Stimulated activated naive B cell treated with anti-CD40 and anti-IgM and Interleukin-4, amounts not matched to agents 10 μg/mL and 1 μg/mL and 100 μg/mL, for 72 hours (primary cell): ENCODE measurements around the gene TTC7B.

Experiments
- ATAC-seq, 2 donors: fragments of 150-1000 bp; cut with Tn5 transposase; replicated peaks; 2 replicates each; pipeline ENCODE4 v1.10.0; 2021; ENCODE audit warnings: moderate library complexity in 1 of 2
- DNase-seq: peaks from one replicate; pipeline ENCODE4 v3.0.0; 2021
- H3K27ac Mint-ChIP-seq: one replicate; pipeline ENCODE4 v1.8.0; 2022; ENCODE audit warnings: mild to moderate bottlenecking, mixed read lengths
- H3K27me3 Mint-ChIP-seq, 2 donors: one replicate each; pipeline ENCODE4 v1.8.0; 2022; ENCODE audit warnings: mixed read lengths in 2 of 2
- H3K36me3 Mint-ChIP-seq, 2 donors: one replicate each; pipeline ENCODE4 v1.8.0; 2022; ENCODE audit warnings: mixed read lengths in 2 of 2, mild to moderate bottlenecking in 1 of 2
- H3K4me1 Mint-ChIP-seq, 2 donors: one replicate each; pipeline ENCODE4 v1.8.0; 2022; ENCODE audit warnings: mixed read lengths in 2 of 2, mild to moderate bottlenecking in 1 of 2
- H3K4me3 Mint-ChIP-seq, 2 donors: one replicate each; pipeline ENCODE4 v1.8.0; 2022; ENCODE audit warnings: mild to moderate bottlenecking in 2 of 2, mixed read lengths in 2 of 2, moderate library complexity in 1 of 2
- H3K9me3 Mint-ChIP-seq, 2 donors: one replicate each; pipeline ENCODE4 v1.8.0; 2022; ENCODE audit warnings: mixed read lengths in 2 of 2, mild to moderate bottlenecking in 1 of 2

TTC7B gene

GRCh38 chr14:90639641-90640040 lies 176.6 kb downstream of the TTC7B start:
- Mint-ChIP-seq H3K36me3 (no peaks in the 10 kb centered on the region), H3K4me1 (no peaks in the 10 kb centered on the region), H3K9me3 (no peaks in the 10 kb centered on the region), H3K27me3 (no peaks in the 10 kb centered on the region), H3K27ac (no peak overlapping the region), H3K4me3 (no peak overlapping the region)
- no peak for ATAC-seq
- no peak for DNase-seq

- no peaks in the 10 kb centered on the region for H3K27me3 Mint-ChIP-seq
- H3K27ac Mint-ChIP-seq = no peak overlapping the region
- no peak for ATAC-seq
- DNase-seq = no peak
- no peaks in the 10 kb centered on the region for H3K9me3 Mint-ChIP-seq
- no peaks in the 10 kb centered on the region for H3K36me3 Mint-ChIP-seq
- no peak overlapping the region for H3K4me3 Mint-ChIP-seq
- peaks cover 2 to 7% of the 10 kb centered on the region in 2 donors for H3K4me1 Mint-ChIP-seq
Measured at GRCh38 chr14:90632871-90633270, 183.4 kb downstream of the TTC7B start.

GRCh38 chr14:90632451-90632850 lies 183.8 kb downstream of the TTC7B start:
- Mint-ChIP-seq H3K27ac (no peak overlapping the region), H3K36me3 (no peaks in the 10 kb centered on the region)

GRCh38 chr14:90630171-90630806 lies 185.9 kb downstream of the TTC7B start:
- no peak for DNase-seq
- Mint-ChIP-seq H3K4me1 (peaks cover 2 to 7% of the 10 kb centered on the region in 2 donors), H3K4me3 (no peak overlapping the region), H3K27me3 (no peaks in the 10 kb centered on the region), H3K9me3 (no peaks in the 10 kb centered on the region), H3K27ac (no peak overlapping the region), H3K36me3 (no peaks in the 10 kb centered on the region)
- no peak for ATAC-seq

More at GRCh38 chr14:90632451-90632850, 183.8 kb downstream of the TTC7B start:
- Mint-ChIP-seq H3K9me3 (no peaks in the 10 kb centered on the region), H3K4me3 (no peak overlapping the region), H3K27me3 (no peaks in the 10 kb centered on the region), H3K4me1 (peaks cover 2 to 7% of the 10 kb centered on the region in 2 donors)
- no peak for ATAC-seq
- DNase-seq = no peak

GRCh38 chr14:90629471-90629870 lies 186.8 kb downstream of the TTC7B start:
- DNase-seq (no peak), ATAC-seq (no peak)
- H3K36me3 Mint-ChIP-seq = no peaks in the 10 kb centered on the region
- peaks cover 2 to 7% of the 10 kb centered on the region in 2 donors for H3K4me1 Mint-ChIP-seq
- no peak overlapping the region for H3K27ac Mint-ChIP-seq
- no peaks in the 10 kb centered on the region for H3K27me3 Mint-ChIP-seq
- no peaks in the 10 kb centered on the region for H3K9me3 Mint-ChIP-seq
- H3K4me3 Mint-ChIP-seq = no peak overlapping the region

GRCh38 chr14:90628825-90629224 lies 187.4 kb downstream of the TTC7B start:
- ATAC-seq = no peak
- H3K36me3 Mint-ChIP-seq = no peaks in the 10 kb centered on the region
- H3K27me3 Mint-ChIP-seq = no peaks in the 10 kb centered on the region
- DNase-seq = no peak
- H3K4me3 Mint-ChIP-seq = no peak overlapping the region
- H3K9me3 Mint-ChIP-seq = no peaks in the 10 kb centered on the region
- H3K27ac Mint-ChIP-seq = no peak overlapping the region
- H3K4me1 Mint-ChIP-seq = peaks cover 2 to 7% of the 10 kb centered on the region in 2 donors

- no peaks in the 10 kb centered on the region for H3K27me3 Mint-ChIP-seq
- ATAC-seq (no peak), DNase-seq (no peak)
- H3K9me3 Mint-ChIP-seq = no peaks in the 10 kb centered on the region
- H3K27ac Mint-ChIP-seq = no peak overlapping the region
- no peak overlapping the region for H3K4me3 Mint-ChIP-seq
- H3K36me3 Mint-ChIP-seq = no peaks in the 10 kb centered on the region
- peaks cover 2 to 7% of the 10 kb centered on the region in 2 donors for H3K4me1 Mint-ChIP-seq
Measured at GRCh38 chr14:90627478-90627877, 188.8 kb downstream of the TTC7B start.

- no peak overlapping the region for H3K4me3 Mint-ChIP-seq
- DNase-seq (no peak), ATAC-seq (no peak)
- H3K9me3 Mint-ChIP-seq = no peaks in the 10 kb centered on the region
- H3K27ac Mint-ChIP-seq = no peak overlapping the region
- no peaks in the 10 kb centered on the region for H3K36me3 Mint-ChIP-seq
- H3K4me1 Mint-ChIP-seq = peaks cover 0 to 6% of the 10 kb centered on the region in 2 donors
- H3K27me3 Mint-ChIP-seq = no peaks in the 10 kb centered on the region
Measured at GRCh38 chr14:90626550-90626949, 189.7 kb downstream of the TTC7B start.

GRCh38 chr14:90625445-90625844 lies 190.8 kb downstream of the TTC7B start:
- Mint-ChIP-seq H3K27me3 (no peaks in the 10 kb centered on the region), H3K36me3 (peaks cover 0 to 1% of the 10 kb centered on the region in 2 donors), H3K4me1 (no peaks in the 10 kb centered on the region), H3K27ac (no peak overlapping the region), H3K4me3 (no peak overlapping the region), H3K9me3 (no peaks in the 10 kb centered on the region)
- DNase-seq (no peak), ATAC-seq (no peak)

- H3K4me3 Mint-ChIP-seq = no peak overlapping the region
- no peak for ATAC-seq
- DNase-seq = no peak
- H3K4me1 Mint-ChIP-seq = no peaks in the 10 kb centered on the region
- H3K36me3 Mint-ChIP-seq = peaks cover 0 to 1% of the 10 kb centered on the region in 2 donors
- no peaks in the 10 kb centered on the region for H3K27me3 Mint-ChIP-seq
- H3K9me3 Mint-ChIP-seq = no peaks in the 10 kb centered on the region
- H3K27ac Mint-ChIP-seq = no peak overlapping the region
Measured at GRCh38 chr14:90624732-90625400, 191.4 kb downstream of the TTC7B start.

GRCh38 chr14:90624227-90624626 lies 192.0 kb downstream of the TTC7B start:
- no peak for DNase-seq
- no peak for ATAC-seq
- peaks cover 0 to 1% of the 10 kb centered on the region in 2 donors for H3K36me3 Mint-ChIP-seq
- H3K27ac Mint-ChIP-seq = no peak overlapping the region
- no peak overlapping the region for H3K4me3 Mint-ChIP-seq
- no peaks in the 10 kb centered on the region for H3K9me3 Mint-ChIP-seq
- H3K27me3 Mint-ChIP-seq = no peaks in the 10 kb centered on the region
- no peaks in the 10 kb centered on the region for H3K4me1 Mint-ChIP-seq

GRCh38 chr14:90621201-90621600 lies 195.0 kb downstream of the TTC7B start:
- DNase-seq = no peak
- H3K36me3 Mint-ChIP-seq = peaks cover 0 to 1% of the 10 kb centered on the region in 2 donors
- no peaks in the 10 kb centered on the region for H3K4me1 Mint-ChIP-seq
- H3K4me3 Mint-ChIP-seq = no peak overlapping the region
- ATAC-seq = no peak
- no peaks in the 10 kb centered on the region for H3K27me3 Mint-ChIP-seq
- no peaks in the 10 kb centered on the region for H3K9me3 Mint-ChIP-seq
- no peak overlapping the region for H3K27ac Mint-ChIP-seq

- DNase-seq = no peak
- no peaks in the 10 kb centered on the region for H3K4me1 Mint-ChIP-seq
- no peak for ATAC-seq
- H3K9me3 Mint-ChIP-seq = no peaks in the 10 kb centered on the region
- H3K27ac Mint-ChIP-seq = no peak overlapping the region
- no peak overlapping the region for H3K4me3 Mint-ChIP-seq
- H3K27me3 Mint-ChIP-seq = no peaks in the 10 kb centered on the region
- peaks cover 0 to 1% of the 10 kb centered on the region in 2 donors for H3K36me3 Mint-ChIP-seq
Measured at GRCh38 chr14:90620568-90621077, 195.6 kb downstream of the TTC7B start.

- DNase-seq (no peak), ATAC-seq (no peak)
- H3K27me3 Mint-ChIP-seq = no peaks in the 10 kb centered on the region
- no peak overlapping the region for H3K27ac Mint-ChIP-seq
- no peak overlapping the region for H3K4me3 Mint-ChIP-seq
- H3K9me3 Mint-ChIP-seq = no peaks in the 10 kb centered on the region
- H3K4me1 Mint-ChIP-seq = no peaks in the 10 kb centered on the region
- H3K36me3 Mint-ChIP-seq = peaks cover 0 to 1% of the 10 kb centered on the region in 2 donors
Measured at GRCh38 chr14:90619911-90620310, 196.3 kb downstream of the TTC7B start.

- Mint-ChIP-seq H3K36me3 (peaks cover 0 to 1% of the 10 kb centered on the region in 2 donors), H3K4me3 (no peak overlapping the region), H3K4me1 (no peaks in the 10 kb centered on the region), H3K27ac (no peak overlapping the region), H3K9me3 (no peaks in the 10 kb centered on the region), H3K27me3 (no peaks in the 10 kb centered on the region)
- no peak for ATAC-seq
- no peak for DNase-seq
Measured at GRCh38 chr14:90617961-90618360, 198.3 kb downstream of the TTC7B start.
